ENCODE measurements around the gene PDX1.

PDX1 gene

GRCh38 chr13:27919934-27920676, at the start of gene PDX1:
Gene PDX1 (plus strand): TSS chr13:27920000. CDS start chr13:27920139, 139 bp downstream.
- DNase-seq = no peak

GRCh38 chr13:27878274-27878673, 41.5 kb upstream of the PDX1 start:
- no peak for DNase-seq

- no peak for DNase-seq
Observed at GRCh38 chr13:27889471-27889870, 30.3 kb upstream of the PDX1 start.

- no peak for DNase-seq
Observed at GRCh38 chr13:27896726-27897125, 23.1 kb upstream of the PDX1 start.

GRCh38 chr13:27904719-27905118, 15.1 kb upstream of the PDX1 start:
- DNase-seq = no peak

DNA sequence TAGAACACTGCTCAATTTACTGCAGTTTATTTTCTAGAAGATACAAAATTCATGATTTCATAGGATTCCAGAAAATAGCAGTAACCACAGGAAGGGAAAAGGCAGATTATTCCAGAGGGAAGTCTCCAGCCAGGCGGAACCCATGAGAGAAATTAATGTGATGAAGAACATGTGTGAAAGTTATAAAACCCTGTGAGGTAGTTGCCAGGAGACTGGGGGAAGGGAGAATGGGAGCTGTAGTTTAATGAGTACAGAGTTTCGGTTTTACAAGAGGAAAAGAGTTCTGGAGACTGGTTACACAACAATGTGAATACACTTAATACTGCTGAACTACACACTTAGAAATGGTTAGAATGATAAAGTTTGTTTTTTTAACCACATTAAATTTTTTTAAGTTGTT, 14.2 kb upstream of the PDX1 start:
- no peak for DNase-seq

- DNase-seq = no peak
Observed at GRCh38 chr13:27907121-27907787, 12.5 kb upstream of the PDX1 start.

DNA sequence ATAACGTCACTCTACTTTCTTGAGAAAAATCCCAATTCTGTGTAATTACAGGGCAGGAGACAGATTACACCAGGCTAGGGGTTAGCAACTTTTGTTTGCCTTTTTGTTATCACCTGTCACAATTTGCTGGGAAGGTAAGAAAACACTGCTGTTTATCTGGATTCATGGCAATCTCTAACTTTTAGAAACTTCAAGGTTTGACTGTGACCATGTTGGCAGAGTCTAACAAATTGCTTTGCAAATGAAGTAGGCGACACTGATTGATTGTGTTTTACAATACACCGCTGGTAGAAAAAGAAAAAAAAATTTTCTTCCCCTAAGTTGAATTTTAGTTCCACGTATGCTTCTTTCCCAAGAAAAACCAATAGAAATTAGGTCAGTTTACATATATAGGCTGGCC, 10.4 kb upstream of the PDX1 start:
- DNase-seq = no peak

GRCh38 chr13:27911521-27911920, 8.3 kb upstream of the PDX1 start:
- DNase-seq = no peak

DNA sequence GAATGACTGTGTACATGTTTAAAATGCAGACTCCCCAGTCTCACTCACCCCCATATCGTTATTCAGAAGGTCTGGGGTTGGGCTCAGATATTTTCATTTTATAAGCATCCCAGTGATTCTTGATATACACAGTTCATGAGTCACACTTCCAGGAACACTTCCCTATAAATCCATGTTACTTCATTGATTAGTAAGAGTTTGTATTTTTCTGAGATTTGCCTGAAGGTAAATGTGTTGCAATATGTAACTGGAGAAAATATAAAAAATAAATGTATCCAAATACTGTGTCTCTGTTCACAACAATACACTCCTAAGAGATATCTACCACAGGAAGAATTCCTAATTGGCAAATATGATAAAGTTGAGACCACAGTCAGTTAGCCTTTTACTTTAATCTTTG, 6.6 kb upstream of the PDX1 start:
- DNase-seq = no peak

- no peak for DNase-seq
Observed at GRCh38 chr13:27915301-27916207, 4.2 kb upstream of the PDX1 start.

DNA sequence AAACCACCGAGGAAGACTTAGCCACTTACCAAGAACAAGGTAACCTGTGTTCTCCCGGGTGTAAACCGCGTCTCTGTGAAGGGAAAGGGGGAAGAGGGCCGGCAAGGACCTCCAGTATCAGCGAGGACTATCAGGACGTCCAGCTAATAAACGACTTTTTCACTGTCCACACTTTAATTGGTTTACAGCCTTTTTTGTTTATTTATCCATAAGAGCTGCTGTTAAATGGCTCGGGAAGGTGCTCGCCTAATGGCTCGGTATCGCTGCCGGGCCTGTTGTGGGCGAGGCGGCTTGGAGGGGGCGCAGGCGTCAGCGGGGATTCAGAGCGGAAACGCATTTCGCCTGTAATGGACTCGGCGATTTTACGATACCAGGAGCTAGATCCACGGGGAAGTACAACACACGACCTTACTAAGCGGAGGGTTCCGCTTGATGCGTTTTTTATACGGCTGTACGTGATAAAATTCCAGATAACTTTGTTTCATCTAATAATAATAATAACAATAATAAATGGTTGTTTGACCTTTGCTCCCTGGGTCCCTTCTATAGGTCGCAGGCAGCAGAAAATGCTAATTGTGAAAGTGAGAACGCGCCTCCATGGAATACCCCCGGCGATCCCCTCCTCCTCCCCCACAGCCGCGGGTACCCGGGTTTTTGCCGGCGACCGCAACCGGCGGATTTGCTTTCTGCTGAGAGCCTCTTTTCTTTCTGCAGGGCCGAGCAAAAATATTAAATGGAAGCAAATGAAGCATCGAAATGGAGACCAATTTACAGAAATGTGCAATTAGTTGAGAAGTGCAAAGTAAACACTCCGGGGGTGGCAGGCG, 2.5 kb upstream of the PDX1 start:
- no peak for DNase-seq

DNA sequence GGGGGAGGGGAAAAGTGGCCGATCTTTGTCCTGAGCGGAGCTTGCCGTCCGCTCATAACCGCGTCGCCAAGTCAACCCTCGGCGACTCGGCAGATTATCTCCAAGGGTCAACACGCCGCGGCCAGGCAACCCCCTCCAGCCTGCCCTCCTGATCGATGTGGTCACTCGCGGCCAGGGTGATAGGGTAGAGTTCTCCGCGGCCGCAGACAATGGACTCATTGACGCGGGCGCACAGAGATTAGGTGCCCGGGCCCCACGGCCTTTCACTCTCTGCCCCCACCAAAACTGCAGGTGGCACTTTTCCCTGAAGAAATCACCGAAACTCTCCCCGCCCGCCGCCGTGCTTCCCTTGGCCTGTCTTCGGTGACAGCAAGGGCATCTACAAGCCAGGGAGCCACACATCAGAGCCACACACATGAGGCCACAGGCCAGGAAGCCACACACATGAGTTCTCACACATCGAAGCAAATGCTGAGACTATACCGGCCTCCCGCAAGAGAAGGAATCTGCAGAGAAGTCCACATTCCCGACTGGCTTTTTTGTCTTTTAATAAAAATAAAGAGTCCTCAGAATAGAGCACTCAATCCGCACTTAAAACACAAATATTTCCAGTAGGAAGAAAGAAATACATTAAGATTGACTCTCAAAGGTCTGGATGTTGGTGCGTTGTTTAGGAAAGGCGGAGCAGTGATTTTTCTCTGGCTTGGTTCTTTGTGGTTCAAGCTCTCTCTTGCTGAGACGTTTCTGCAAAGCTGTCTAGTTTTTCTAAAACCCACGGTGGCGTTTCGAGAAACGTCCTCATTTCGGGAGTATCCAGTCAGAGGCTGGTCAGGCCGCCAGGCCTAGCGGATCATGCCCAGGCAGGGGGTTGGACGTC, 1.5 kb upstream of the PDX1 start:
- DNase-seq = no peak

DNA sequence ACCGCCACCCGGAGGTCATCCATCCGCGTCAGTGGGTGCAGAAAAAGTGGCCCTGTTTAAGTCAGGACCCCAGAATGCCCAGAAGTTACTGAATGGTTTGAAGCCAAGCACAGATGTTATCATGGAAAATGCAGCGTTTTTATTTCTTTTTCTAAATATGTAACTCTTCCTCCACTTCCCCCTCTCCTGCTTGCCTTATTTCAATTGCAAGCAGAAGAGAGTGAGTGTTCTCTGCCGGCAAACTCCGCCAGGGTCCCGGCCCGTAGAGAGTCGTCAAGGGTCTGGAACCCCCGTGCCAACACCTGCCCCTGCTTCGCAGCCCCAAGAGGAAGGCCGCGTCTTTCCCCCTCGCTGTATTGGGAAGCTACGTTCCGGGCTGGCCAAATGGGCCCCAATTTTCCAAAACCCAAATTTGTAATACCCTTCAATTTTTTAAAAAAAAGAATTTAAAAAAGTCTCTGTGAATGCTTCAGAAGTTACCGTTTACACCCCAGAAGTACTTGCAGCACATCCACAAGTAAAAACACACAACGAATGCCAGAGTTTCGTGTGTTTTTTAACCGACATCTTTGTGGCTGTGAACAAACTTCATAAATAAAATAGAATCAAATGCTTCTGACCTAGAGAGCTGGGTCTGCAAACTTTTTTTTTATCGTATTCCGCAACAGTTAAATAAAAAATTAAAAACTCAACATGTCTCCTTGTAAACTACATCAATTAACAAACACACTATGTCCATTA, 712 bp upstream of the PDX1 start:
- no peak for DNase-seq

DNA sequence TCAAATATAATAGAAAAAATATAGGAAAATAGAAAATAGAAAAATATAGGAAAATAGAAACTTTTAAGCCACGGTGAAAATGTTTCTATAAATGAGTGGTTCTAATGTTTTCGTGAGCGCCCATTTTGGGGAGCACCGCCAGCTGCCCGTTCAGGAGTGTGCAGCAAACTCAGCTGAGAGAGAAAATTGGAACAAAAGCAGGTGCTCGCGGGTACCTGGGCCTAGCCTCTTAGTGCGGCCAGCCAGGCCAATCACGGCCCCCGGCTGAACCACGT, 204 bp upstream of the PDX1 start:
- peak; percentile 38 for DNase-seq

DNA sequence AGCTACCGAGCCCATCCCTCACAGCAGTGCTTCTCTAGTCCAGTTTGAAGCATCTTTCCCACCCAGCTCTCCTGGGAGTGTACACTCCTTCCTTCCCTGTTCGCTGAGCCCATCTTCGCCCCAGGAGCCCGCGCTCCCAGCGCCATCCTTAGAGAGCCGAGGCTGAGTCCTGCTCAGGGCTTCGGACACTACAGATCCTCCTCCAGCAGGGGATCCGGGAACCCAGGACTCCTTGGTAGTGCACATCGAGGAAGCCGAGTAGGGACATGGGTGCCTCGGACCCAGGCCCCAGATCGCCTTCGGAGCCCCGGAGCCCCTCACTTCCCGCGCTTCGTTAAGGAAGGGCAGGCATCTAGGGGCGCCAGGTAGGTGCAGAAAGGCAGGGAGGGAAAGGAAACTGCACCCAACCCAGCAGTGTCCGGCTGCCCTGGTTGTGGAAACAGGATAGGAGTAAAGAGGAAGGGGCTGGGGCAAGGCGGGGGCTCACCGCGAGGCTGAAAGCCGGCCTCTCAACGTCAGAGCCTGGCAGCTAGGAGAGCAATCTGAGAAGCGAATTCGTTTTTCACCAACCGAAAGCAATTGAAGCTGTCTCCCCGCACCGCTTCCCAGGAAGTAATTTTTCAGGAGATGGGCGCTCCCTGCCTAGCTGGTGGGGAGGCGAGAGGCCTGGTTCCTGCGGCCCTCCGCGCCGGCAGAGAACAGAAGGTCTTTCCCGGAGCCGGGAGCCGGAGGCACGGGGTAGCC, 1.0 kb downstream of the PDX1 start:
- DNase-seq = no peak

DNA sequence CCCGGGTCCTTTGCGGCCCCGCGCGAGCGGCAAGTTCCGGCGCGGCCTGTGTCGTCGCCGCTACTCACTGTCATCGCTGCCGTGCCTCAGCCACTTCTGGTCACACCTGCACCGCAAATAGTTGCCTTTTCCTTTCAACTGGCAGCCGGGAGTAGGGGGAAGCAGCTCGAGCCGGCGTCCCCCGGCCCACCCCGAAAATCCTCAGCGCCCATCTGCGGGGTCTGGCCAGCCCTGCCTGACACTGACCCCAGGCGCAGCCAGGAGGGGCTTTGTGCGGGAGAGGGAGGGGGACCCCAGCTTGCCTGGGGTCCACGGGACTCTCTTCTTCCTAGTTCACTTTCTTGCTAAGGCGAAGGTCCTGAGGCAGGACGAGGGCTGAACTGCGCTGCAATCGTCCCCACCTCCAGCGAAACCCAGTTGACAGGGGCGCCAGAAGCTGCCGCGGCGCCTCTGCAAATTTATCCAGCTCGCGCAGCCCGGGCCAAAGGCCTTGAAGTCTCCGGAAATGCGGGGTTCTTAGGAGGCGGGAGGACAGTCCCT, 1.7 kb downstream of the PDX1 start:
- no peak for DNase-seq

DNA sequence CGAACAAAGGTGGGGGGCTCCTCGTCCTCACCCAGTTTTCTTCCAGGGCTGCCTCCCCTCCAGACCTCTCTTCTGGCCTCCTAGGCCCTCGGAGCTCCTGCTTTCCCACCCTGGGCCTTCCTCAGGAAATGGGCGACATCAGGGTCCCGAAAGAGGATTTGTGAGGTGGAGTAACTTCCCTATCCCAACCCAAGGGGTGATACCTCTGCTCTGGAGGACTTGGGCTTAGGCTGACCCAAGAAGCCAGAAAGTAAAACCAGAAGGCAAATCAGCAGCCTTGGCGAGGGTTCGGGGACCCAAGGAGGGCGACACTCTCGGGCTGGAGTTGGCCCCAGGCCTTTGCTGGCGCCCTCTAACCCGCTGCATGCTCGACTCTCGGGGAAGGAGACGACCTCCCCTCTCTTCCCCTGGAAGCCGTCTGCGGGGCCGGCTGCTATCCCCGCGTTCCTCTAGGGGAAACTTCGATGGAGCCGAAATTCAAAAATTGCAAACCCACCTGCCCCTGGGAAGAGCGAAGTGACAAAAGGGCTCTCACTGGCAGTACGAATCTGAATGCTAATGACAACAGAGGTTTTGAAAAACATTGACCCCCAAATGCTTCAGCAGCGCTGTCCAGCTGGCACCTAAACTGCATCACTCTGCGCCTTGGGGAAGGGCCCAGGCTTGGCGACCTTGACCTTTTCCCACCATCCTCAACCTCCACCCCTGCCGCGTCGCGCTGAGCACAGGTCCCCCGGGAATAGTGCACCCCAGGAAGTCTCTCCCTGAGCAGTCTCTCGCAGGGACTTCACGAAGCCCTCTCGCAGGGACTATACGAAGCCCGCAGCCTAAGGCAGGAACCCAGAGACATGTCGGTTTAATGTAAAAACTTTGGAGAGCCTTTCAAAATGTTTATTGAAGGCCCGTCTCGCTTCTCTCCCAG, 2.4 kb downstream of the PDX1 start:
- DNase-seq = no peak
